ENCODE results near the gene ACACA. TPM values are rescaled to one million over a fixed set of nuclear protein-coding genes. Genes with fewer than 3 reads are reported as not detected.

Gene ACACA
- total and polyA plus RNA-seq, 2 donors (not counting 1 experiment from before 2014, with no cell fraction given): 4.8 to 26.2 TPM

- ChIA-PET CTCF (interaction anchor here (0.9 to 1.1 kb wide), 3 partner anchors 11 to 630 kb away, joined by 3 to 4 read pairs (median 3); no protein-coding TSS in a partner anchor), POLR2A (no interaction called here)
- no peaks in the 10 kb centered on the region for H3K4me1 Mint-ChIP-seq
- no peak overlapping the region for H3K4me3 Mint-ChIP-seq
- Histone ChIP-seq H3K4me2 (replicated peaks; ENCODE audit: low read depth, low read length, poor library complexity, severe bottlenecking) (no peak overlapping the region), H3K27ac (ENCODE audit: low read length in 2 of 2) (no peak overlapping the region), H3K36me3 (replicated peaks in 1 of 2; ENCODE audit: control extremely low read depth in 1 of 2, control insufficient read depth in 1 of 2, extremely low read depth in 1 of 2, insufficient read depth in 2 of 2, low read length in 1 of 2) (peaks cover 3 to 14% of the 10 kb centered on the region in 2 experiments), H3K4me1 (ENCODE audit: control insufficient read depth in 2 of 2, insufficient read depth in 2 of 2, low read length in 2 of 2) (no peaks in the 10 kb centered on the region), H2AFZ (ENCODE audit: insufficient read depth, low read depth, low read length, poor library complexity, severe bottlenecking) (no peak overlapping the region), H3K9me3 (ENCODE audit: control extremely low read depth in 1 of 3, control insufficient read depth in 2 of 3, insufficient read depth in 1 of 3, low read length in 2 of 3) (no peaks in the 10 kb centered on the region), H3K79me2 (ENCODE audit: control insufficient read depth, insufficient read depth, low read length) (no peaks in the 10 kb centered on the region), H3K27me3 (replicated peaks in 1 of 4; ENCODE audit: control extremely low read depth in 1 of 4, control insufficient read depth in 3 of 4, insufficient read depth in 4 of 4, low read length in 3 of 4) (no peaks in the 10 kb centered on the region), H4K20me1 (ENCODE audit: control insufficient read depth, insufficient read depth, low read length, poor library complexity, severe bottlenecking) (no peaks in the 10 kb centered on the region), H3K9ac (ENCODE audit: low read length) (no peak overlapping the region), H3K4me3 (ENCODE audit: control extremely low read depth in 1 of 5, extremely low read depth in 1 of 5, insufficient read depth in 1 of 5, low read depth in 2 of 5, low read length in 4 of 5) (no peak overlapping the region)
- intact Hi-C loops (cut with micrococcal nuclease): no loop called here
- DNase-seq (no peak), ATAC-seq (ENCODE audit: low read depth) (no peak)
- no peak overlapping the region for H3K27ac Mint-ChIP-seq
- no peaks in the 10 kb centered on the region for H3K9me3 Mint-ChIP-seq (ENCODE audit: insufficient read depth)
- TF ChIP-seq EZH2 (IDR thresholded peaks at IDR 0.05; ENCODE audit: borderline replicate concordance, insufficient read depth, low read depth, low read length, poor library complexity, severe bottlenecking) (no peak), CTCF (IDR thresholded peaks at IDR 0.05) (no peak)
- WGBS (ENCODE audit: insufficient coverage): 97% methylated on average over 9 of the region's 11 CpGs
- no peaks in the 10 kb centered on the region for H3K27me3 Mint-ChIP-seq
These were observed 173.6 kb downstream of the ACACA start for GRCh38 chr17:37233036-37233435.

- no peaks in the 10 kb centered on the region for H3K4me1 Mint-ChIP-seq
- H3K4me3 Mint-ChIP-seq: no peak overlapping the region
- intact Hi-C loops (cut with micrococcal nuclease): no loop called here
- no peaks in the 10 kb centered on the region for H3K9me3 Mint-ChIP-seq (ENCODE audit: insufficient read depth)
- H3K27me3 Mint-ChIP-seq: no peaks in the 10 kb centered on the region
- Histone ChIP-seq H3K4me1 (ENCODE audit: control insufficient read depth in 2 of 2, insufficient read depth in 2 of 2, low read length in 2 of 2) (no peaks in the 10 kb centered on the region), H4K20me1 (ENCODE audit: control insufficient read depth, insufficient read depth, low read length, poor library complexity, severe bottlenecking) (no peaks in the 10 kb centered on the region), H2AFZ (ENCODE audit: insufficient read depth, low read depth, low read length, poor library complexity, severe bottlenecking) (no peak overlapping the region), H3K79me2 (ENCODE audit: control insufficient read depth, insufficient read depth, low read length) (no peaks in the 10 kb centered on the region), H3K27me3 (replicated peaks in 1 of 4; ENCODE audit: control extremely low read depth in 1 of 4, control insufficient read depth in 3 of 4, insufficient read depth in 4 of 4, low read length in 3 of 4) (no peaks in the 10 kb centered on the region), H3K36me3 (replicated peaks in 1 of 2; ENCODE audit: control extremely low read depth in 1 of 2, control insufficient read depth in 1 of 2, extremely low read depth in 1 of 2, insufficient read depth in 2 of 2, low read length in 1 of 2) (peaks cover 3 to 12% of the 10 kb centered on the region in 2 experiments), H3K27ac (ENCODE audit: low read length in 2 of 2) (no peak overlapping the region), H3K9me3 (ENCODE audit: control extremely low read depth in 1 of 3, control insufficient read depth in 2 of 3, insufficient read depth in 1 of 3, low read length in 2 of 3) (no peaks in the 10 kb centered on the region), H3K4me2 (replicated peaks; ENCODE audit: low read depth, low read length, poor library complexity, severe bottlenecking) (no peak overlapping the region), H3K9ac (ENCODE audit: low read length) (no peak overlapping the region), H3K4me3 (ENCODE audit: control extremely low read depth in 1 of 5, extremely low read depth in 1 of 5, insufficient read depth in 1 of 5, low read depth in 2 of 5, low read length in 4 of 5) (no peak overlapping the region)
- POLR2A ChIA-PET: no interaction called here
- WGBS (ENCODE audit: insufficient coverage): 100% methylated on average over 2 of the region's 2 CpGs
- DNase-seq (no peak), ATAC-seq (ENCODE audit: low read depth) (no peak)
- TF ChIP-seq EZH2 (IDR thresholded peaks at IDR 0.05; ENCODE audit: borderline replicate concordance, insufficient read depth, low read depth, low read length, poor library complexity, severe bottlenecking) (no peak), CTCF (IDR thresholded peaks at IDR 0.05) (no peak)
- H3K27ac Mint-ChIP-seq: no peak overlapping the region
- CTCF ChIA-PET: interaction anchor here (0.9 to 1.6 kb wide), 4 partner anchors 8 to 603 kb away, joined by 3 to 4 read pairs (median 4); no protein-coding TSS in a partner anchor
These were observed 174.7 kb downstream of the ACACA start for GRCh38 chr17:37231887-37232286.

All from B cell (primary cell).